Stimulated activated naive CD8-positive, alpha-beta T cell treated with anti-CD3 and anti-CD28 coated beads, Interleukin-15, amount 100 ng/mL, for 72 hours (primary cell): Measurements from ENCODE around the gene ZNF714.
"Not testable (repeated sequence)": the region's sequence is repeated elsewhere in the genome, so short reads cannot be mapped to it uniquely, and the experiment has no call there.

Experiments used
- ATAC-seq: fragments of 150-1000 bp; cut with Tn5 transposase; 2 replicates; pipeline ENCODE4 v1.10.0; 2021; ENCODE audit warnings: mild to moderate bottlenecking, moderate library complexity
- DNase-seq, 2 donors: peaks; one replicate each; pipeline ENCODE4 v3.0.0; 2021 to 2022
- H3K27ac Mint-ChIP-seq, 2 donors: one replicate each; pipeline ENCODE4 v1.8.0; 2022; ENCODE audit warnings: mild to moderate bottlenecking in 2 of 2, mixed read lengths in 2 of 2, moderate library complexity in 2 of 2
- H3K27me3 Mint-ChIP-seq: one replicate; pipeline ENCODE4 v1.8.0; 2022; ENCODE audit warnings: mixed read lengths
- H3K4me1 Mint-ChIP-seq: one replicate; pipeline ENCODE4 v1.8.0; 2022; ENCODE audit warnings: mild to moderate bottlenecking, mixed read lengths
- H3K4me3 Mint-ChIP-seq, 2 donors: one replicate each; pipeline ENCODE4 v1.8.0; 2022; ENCODE audit warnings: mild to moderate bottlenecking in 2 of 2, mixed read lengths in 2 of 2, moderate library complexity in 1 of 2
- H3K9me3 Mint-ChIP-seq, 2 donors: one replicate each; pipeline ENCODE4 v1.8.0; 2022; ENCODE audit warnings: mixed read lengths in 2 of 2

ZNF714 gene

DNA sequence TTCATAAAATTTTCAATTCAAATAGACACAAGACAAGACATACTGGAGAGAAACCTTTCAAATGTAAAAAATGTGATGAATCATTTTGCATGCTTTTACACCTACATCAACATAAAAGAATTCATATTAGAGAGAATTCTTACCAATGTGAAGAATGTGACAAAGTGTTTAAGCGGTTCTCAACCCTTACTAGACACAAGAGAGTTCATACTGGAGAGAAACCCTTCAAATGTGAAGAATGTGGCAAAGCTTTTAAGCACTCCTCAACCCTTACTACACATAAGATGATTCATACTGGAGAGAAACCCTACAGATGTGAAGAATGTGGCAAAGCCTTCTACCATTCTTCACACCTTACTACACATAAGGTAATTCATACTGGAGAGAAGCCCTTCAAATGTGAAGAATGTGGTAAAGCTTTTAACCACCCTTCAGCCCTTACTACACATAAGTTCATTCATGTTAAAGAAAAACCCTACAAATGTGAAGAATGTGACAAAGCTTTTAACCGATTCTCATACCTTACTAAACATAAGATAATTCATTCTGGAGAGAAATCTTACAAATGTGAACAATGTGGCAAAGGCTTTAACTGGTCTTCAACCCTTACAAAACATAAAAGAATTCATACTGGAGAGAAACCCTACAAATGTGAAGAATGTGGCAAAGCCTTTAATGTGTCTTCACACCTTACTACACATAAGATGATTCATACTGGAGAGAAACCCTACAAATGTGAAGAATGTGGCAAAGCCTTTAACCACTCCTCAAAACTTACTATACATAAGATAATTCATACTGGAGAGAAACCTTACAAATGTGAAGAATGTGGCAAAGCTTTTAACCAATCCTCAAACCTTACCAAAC, 35.3 kb downstream of the ZNF714 start:
- H3K27me3 Mint-ChIP-seq = no peaks in the 10 kb centered on the region
- no peak for DNase-seq
- no peak overlapping the region for H3K4me3 Mint-ChIP-seq
- no peaks in the 10 kb centered on the region for H3K4me1 Mint-ChIP-seq
- no peak overlapping the region for H3K27ac Mint-ChIP-seq
- H3K9me3 Mint-ChIP-seq = peaks cover 36 to 39% of the 10 kb centered on the region in 2 donors
- no peak for ATAC-seq

DNA sequence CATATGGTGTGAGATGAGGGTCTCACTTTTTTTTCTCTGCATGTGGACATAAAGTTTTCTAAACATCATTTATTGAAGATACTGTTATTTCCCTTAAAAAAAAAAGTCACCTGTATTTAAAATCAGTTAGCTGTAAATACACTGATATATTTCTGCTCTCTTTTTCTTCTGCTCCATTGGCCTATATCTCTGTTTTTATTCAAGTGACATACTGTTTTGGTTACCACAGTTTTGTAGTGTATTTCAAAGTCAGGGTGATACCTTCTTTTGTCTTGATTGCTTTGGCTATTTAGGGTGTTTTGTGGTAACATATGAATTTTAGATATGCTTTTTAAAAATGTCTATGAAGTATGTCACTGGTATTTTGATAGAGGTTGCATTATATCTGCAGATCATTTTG, 44.1 kb downstream of the ZNF714 start:
- H3K4me1 Mint-ChIP-seq = no peaks in the 10 kb centered on the region
- H3K9me3 Mint-ChIP-seq = peaks cover 7 to 8% of the 10 kb centered on the region in 2 donors

DNA sequence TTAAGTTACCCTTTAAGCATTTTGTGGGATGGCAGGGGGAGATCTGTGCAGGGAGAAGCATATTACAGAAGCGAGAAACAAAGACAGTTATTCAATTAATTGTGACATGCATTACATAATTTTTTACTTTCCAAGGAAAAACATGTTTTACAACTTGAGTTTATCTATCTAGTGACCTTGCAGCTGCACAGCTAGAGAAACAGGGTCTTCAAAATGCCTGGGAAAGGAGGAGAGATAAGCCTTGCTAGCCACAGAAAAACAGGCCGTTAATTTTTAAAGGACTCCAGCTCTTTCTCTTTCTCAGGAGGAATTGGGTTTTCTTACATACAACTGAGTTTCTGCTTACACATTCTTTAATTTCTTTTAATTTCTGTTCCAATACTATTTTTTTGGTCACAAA, 45.0 kb downstream of the ZNF714 start:
- Mint-ChIP-seq H3K9me3 (peaks cover 7 to 8% of the 10 kb centered on the region in 2 donors), H3K4me3 (no peak overlapping the region), H3K4me1 (no peaks in the 10 kb centered on the region), H3K27ac (no peak overlapping the region), H3K27me3 (no peaks in the 10 kb centered on the region)
- DNase-seq (no peak), ATAC-seq (no peak)

More for the DNA sequence above, 44.1 kb downstream of the ZNF714 start:
- DNase-seq (no peak), ATAC-seq (no peak)
- Mint-ChIP-seq H3K27ac (no peak overlapping the region), H3K27me3 (no peaks in the 10 kb centered on the region), H3K4me3 (no peak overlapping the region)

DNA sequence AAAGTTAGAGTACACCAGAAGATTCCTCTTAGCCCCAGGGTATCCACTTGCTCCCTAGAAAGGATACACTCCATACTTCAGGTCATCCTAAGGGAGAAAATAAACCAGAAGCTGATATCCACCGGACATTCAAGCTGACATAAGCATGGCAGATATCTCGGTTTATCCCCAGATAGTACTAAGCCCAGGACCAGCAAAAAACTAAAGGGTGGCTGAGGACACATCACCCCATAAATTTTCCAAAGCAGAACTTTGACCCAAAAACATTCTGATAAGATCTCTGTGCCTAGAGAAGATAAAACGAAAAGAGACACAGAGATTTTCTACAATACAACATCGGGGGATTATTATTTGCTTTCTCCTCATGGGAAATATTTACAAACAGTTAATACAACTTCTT, 45.9 kb downstream of the ZNF714 start:
- H3K4me3 Mint-ChIP-seq = no peak overlapping the region
- no peak overlapping the region for H3K27ac Mint-ChIP-seq
- DNase-seq (no peak), ATAC-seq (no peak)
- peaks cover 7 to 8% of the 10 kb centered on the region in 2 donors for H3K9me3 Mint-ChIP-seq
- no peaks in the 10 kb centered on the region for H3K27me3 Mint-ChIP-seq
- H3K4me1 Mint-ChIP-seq = no peaks in the 10 kb centered on the region

DNA sequence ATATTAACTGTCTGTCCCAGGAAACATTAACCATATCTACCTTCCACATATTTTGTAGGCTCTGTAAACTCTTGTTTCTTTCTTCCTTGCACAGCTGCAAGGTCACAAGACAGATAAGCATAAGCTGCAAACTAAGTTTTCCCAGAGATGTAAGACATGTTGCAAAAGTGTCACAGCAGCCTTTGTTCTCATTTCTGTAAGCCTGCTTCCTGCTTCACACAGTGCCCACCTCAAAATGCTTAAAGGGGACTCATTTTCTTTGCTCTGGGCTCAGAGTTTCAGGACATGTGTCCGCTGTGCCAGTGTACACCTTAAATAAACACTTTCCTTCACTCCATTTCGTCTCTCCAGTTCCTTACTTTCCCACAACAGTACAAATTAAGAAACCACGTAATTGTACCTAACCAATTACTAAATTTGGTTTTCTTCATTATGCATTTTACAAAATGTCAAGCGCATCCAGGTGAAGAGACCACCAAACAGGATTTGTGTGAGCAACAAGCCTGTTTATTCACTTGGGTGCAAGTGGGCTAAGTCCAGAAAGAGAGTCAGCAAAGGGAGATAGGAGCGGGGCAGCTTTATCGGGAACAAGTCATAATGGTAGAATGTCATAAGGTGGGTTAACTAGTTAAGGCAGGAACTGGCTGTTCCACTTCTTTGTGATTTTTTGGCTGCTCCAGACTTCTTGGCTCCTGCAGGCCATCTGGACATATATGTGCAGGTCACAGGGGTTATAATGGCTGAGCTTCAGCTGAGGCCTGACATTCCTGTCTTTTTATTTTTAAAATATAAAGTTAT, 47.1 kb downstream of the ZNF714 start:
- DNase-seq (no peak), ATAC-seq (no peak)
- no peaks in the 10 kb centered on the region for H3K4me1 Mint-ChIP-seq
- no peaks in the 10 kb centered on the region for H3K27me3 Mint-ChIP-seq
- H3K4me3 Mint-ChIP-seq = no peak overlapping the region
- peaks cover 7 to 14% of the 10 kb centered on the region in 2 donors for H3K9me3 Mint-ChIP-seq
- no peak overlapping the region for H3K27ac Mint-ChIP-seq

DNA sequence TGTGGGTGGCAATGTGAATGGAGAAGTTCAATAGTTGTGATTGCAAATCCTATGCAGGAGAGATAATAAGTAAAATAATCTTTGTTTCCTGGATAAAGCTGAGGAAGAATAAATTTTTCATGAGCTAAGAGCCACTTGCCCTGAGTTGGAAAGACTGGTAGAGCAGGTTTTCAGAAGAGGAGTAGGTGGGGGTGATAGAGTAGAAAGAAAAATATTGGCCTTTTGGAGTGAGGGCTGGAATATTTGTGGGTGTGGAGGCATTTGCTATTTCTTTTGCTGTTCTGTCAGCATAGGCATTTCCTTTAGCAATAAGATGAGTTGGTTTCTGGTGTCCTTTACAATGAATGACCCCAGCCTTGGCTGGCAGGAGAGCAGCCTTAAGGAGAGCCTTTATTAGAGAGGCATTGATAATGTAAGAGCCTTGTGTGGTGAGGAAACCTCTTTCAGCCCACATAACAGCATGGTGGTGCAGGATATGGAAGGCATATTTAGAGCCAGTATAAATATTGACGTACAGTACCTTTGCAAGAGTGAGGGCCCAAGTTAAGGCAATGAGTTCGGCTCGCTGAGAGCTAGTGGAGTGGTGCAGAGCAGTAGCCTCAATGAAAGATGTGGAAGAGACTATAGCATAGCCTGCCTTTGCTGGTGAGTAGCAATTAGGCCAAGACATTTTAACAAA, 48.2 kb downstream of the ZNF714 start:
- Mint-ChIP-seq H3K4me3 (no peak overlapping the region), H3K4me1 (no peaks in the 10 kb centered on the region), H3K27me3 (no peaks in the 10 kb centered on the region), H3K9me3 (peaks cover 7 to 17% of the 10 kb centered on the region in 2 donors), H3K27ac (no peak overlapping the region)
- no peak for ATAC-seq
- no peak for DNase-seq

DNA sequence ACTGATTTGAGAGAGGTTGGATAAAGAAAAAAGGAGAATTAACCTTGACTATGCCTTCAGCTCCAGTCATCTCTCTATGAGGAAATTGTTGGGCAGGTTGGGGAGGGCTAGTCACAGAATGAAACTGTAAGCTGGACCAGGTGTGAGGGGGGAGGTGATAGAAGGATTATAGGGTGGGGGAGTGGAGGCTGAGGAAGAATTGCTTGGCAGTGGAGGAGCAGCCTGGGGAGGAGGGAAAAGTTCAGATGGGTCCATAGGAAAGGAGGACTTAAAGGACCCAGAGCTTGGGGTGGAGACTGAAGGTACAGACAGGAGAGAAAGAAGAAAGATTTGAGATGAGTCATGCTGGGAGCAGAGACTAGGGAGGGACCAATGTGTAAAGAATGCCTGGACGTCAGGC, 51.6 kb downstream of the ZNF714 start:
- Mint-ChIP-seq H3K27me3 (no peaks in the 10 kb centered on the region), H3K4me3 (no peak overlapping the region), H3K9me3 (peaks cover 0 to 9% of the 10 kb centered on the region in 2 donors), H3K27ac (no peak overlapping the region), H3K4me1 (no peaks in the 10 kb centered on the region)
- ATAC-seq = no peak
- DNase-seq = no peak

DNA sequence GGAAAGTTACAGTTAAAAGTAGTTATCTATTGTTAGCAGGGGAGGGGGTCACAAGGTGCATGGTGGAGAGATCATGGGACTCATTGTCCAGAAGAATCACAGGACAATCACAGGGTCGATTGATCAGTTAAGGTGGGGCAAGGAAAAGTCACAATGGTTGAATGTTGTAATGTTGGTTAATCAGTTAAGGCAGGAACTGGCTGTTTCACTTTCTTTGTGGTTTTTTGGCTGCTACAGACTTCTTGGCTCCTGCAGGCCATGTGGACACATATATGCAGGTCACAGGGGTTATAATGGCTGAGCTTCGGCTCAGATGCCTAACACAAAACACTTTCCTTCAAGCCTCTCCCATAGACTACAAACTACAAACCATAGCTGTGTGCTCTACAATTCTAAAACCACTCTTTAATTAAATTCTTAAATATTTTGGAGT, 52.9 kb downstream of the ZNF714 start:
- Mint-ChIP-seq H3K27ac (no peak overlapping the region), H3K4me1 (no peaks in the 10 kb centered on the region), H3K9me3 (peaks cover 0 to 9% of the 10 kb centered on the region in 2 donors), H3K27me3 (no peaks in the 10 kb centered on the region), H3K4me3 (no peak overlapping the region)
- no peak for DNase-seq
- no peak for ATAC-seq

DNA sequence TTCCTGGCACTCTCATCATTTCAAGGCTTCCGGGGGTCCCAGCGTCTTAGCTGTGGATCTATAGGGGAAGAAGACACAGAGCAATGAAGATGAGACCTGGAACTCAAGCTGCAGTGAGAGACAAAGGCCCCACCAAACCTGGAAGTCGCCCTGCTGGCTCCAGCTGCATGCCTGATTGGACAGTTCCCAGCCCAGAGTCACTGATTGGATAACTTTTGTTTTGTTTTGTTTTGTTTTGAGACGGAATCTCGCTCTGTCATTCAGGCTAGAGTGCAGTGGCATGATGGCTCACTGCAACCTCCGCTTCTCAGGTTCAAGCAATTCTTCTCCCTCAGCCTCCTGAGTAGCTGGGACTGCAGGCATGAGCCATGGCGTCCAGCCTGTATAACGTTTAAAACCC, 53.4 kb downstream of the ZNF714 start:
- H3K27ac Mint-ChIP-seq = no peak overlapping the region
- H3K4me1 Mint-ChIP-seq = peaks cover under 1% of the 10 kb centered on the region
- H3K4me3 Mint-ChIP-seq = no peak overlapping the region
- no peak for DNase-seq
- no peaks in the 10 kb centered on the region for H3K27me3 Mint-ChIP-seq
- ATAC-seq = no peak
- peaks cover 0 to 9% of the 10 kb centered on the region in 2 donors for H3K9me3 Mint-ChIP-seq

DNA sequence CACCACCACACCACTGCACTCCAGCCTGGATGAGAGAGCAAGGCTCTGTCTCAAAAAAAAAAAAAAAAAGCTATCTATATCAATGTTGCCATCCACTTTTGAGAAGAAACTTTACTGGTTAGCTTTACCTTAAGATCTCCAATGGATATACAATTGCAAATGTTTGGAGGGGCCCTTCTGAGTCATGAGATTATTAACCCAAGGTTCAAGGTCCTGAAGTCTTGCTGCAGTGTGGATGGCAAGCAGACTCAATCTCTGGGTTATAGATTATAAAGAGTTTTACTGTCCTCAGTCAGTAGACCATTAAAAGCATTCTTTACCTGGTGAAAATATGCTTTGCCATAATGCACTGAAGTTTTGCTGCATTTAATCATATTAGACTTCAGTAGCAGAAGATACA, 56.1 kb downstream of the ZNF714 start:
- Mint-ChIP-seq H3K4me3 (no peak overlapping the region), H3K9me3 (peaks cover 0 to 9% of the 10 kb centered on the region in 2 donors), H3K27me3 (no peaks in the 10 kb centered on the region), H3K27ac (no peak overlapping the region), H3K4me1 (peaks cover 19% of the 10 kb centered on the region)
- ATAC-seq = no peak
- DNase-seq = no peak

DNA sequence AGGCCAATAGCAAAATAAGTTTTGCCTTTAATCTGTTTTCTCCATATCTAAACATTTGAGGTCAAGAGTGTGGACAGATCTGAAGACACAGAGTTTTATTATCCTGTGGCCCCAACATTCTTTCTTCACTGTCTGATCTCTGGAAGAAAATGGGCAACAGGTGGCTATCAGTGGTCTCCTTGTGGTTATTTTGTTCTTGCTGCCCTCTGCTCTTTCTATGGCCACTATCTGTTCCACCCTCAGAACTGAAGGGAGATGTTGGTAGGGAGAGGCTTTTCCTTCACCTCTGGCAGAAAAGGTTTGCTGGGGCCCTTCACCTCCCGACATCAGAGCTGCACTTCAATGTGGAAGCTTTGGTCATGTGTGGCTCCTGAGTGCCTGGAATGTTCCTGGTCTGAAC, 59.0 kb downstream of the ZNF714 start:
- not testable (repeated sequence) for H3K27me3 Mint-ChIP-seq, ATAC-seq, H3K27ac Mint-ChIP-seq, H3K9me3 Mint-ChIP-seq, DNase-seq
- peak overlapping the region in 1 of 2 donors; percentile 31 for H3K4me3 Mint-ChIP-seq
- H3K4me1 Mint-ChIP-seq = peaks cover 39% of the 10 kb centered on the region

DNA sequence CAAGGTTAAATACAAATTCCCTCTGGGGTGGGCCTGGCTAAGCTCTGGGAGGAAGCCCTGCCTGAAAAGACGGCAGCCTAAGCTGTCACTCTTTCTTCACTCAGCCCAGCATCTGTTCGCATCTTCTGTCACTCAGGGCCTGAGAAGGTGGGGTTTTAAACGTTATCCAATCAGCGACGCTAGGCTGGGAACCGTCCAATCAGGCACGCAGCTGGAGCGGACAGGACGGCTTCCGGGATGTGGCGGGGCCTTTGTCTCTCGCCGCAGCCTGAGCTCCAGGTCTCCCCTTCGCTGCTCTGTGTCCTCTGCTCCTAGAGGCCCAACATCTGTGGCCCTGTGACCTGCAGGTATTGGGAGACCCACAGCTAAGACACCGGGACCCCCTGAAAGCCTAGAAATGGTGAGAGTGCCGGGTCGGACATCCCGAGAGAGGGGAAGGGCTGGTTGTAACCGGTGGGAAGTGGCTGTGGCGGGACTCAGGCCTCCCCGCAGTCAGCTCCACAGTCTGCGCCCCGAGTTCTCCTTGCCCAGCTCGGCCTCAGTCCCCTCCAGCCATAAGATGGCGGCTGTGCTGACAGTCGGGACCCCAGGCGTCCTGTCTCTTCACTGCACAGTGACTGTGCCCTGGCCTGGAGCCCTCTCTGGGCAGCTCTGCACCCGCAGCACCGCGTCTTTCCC, 59.9 kb downstream of the ZNF714 start, which contains the start of gene ZNF431:
ZNF431 (plus strand) TSS at position 254 of the 678 bp plus-strand sequence; CDS start at position 398, 144 bp downstream.
- H3K27ac Mint-ChIP-seq = peak within 1 kb of the TSS; percentile 99 to 100
- no peaks in the 10 kb centered on the region for H3K27me3 Mint-ChIP-seq
- peak; percentile 100 for ATAC-seq
- H3K4me1 Mint-ChIP-seq = peaks cover 45% of the 10 kb centered on the region
- peaks cover 0 to 6% of the 10 kb centered on the region in 2 donors for H3K9me3 Mint-ChIP-seq
- peak within 1 kb of the TSS; percentile 99 for H3K4me3 Mint-ChIP-seq
- DNase-seq = peak; percentile 85 to 93

DNA sequence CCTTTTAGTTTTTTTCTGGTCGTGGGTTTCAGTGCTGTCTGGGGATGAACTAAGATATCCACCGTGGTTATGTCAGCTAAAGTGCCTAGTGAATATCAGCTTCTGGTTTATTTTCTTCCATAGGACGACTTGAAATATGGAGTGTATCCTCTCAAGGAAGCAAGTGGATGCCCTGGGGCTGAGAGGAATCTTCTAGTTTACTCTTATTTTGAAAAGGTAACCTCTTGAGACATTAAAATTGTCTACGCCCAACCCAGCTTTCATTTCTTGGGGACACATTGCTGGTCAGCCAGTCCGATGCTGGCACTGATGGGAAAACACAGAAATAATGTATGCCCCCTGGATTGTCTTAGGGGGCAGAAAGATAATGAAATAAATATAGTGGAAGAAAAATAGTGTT, 61.4 kb downstream of the ZNF714 start:
- peaks cover 48% of the 10 kb centered on the region for H3K4me1 Mint-ChIP-seq
- peak overlapping the region; percentile 51 to 99 for H3K4me3 Mint-ChIP-seq
- H3K9me3 Mint-ChIP-seq = peaks cover 0 to 6% of the 10 kb centered on the region in 2 donors
- H3K27me3 Mint-ChIP-seq = no peaks in the 10 kb centered on the region
- H3K27ac Mint-ChIP-seq = no peak overlapping the region
- ATAC-seq (no peak), DNase-seq (no peak)

DNA sequence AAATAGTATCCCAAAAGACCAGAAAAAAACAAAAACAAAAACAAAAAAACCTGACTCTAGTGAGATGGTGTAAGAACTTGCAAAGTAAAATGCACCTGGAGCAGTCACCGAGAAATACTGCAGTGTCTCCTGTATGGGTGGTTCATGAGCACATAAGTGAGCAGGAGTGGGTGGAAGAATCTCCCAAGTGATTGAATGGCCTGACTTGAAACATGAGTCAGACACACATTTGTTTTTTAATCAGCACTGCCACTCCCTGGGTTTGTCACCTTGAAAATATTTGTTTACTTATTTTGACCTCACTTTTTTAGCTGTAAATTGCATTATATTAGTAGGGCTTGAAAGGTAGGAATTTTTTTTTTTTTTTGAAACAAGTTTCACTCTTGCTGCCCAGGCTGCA, 61.9 kb downstream of the ZNF714 start:
- no peak overlapping the region for H3K4me3 Mint-ChIP-seq
- H3K27ac Mint-ChIP-seq = no peak overlapping the region
- no peaks in the 10 kb centered on the region for H3K27me3 Mint-ChIP-seq
- no peak for ATAC-seq
- peaks cover 48% of the 10 kb centered on the region for H3K4me1 Mint-ChIP-seq
- peaks cover 0 to 6% of the 10 kb centered on the region in 2 donors for H3K9me3 Mint-ChIP-seq
- no peak for DNase-seq

DNA sequence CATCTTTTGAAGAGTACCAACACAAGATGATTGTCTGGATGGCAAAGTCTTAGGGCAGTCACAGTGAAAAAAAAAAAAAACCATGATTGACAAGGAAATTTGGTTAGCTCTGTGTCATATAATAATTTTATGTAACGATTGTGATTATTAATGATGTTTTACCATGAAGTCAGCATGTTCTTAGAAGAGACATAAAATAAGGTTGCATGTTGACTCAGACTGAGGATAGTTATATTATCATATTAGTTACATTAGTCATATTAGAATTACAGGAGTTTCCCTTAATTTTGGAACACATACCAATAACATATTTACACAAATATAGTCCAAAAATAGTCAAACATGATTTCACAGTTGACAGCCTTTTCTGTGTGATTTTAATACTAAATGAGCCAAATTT, 65.5 kb downstream of the ZNF714 start:
- Mint-ChIP-seq H3K27me3 (no peaks in the 10 kb centered on the region), H3K4me3 (no peak overlapping the region), H3K4me1 (peaks cover 41% of the 10 kb centered on the region), H3K9me3 (peaks cover 6 to 13% of the 10 kb centered on the region in 2 donors), H3K27ac (no peak overlapping the region)
- DNase-seq (no peak), ATAC-seq (no peak)
